Testis (tissue), 2 donors: ENCODE data around the gene DLG2.
"Not testable (repeated sequence)": the region's sequence is repeated elsewhere in the genome, so short reads cannot be mapped to it uniquely, and the experiment has no call there.

Experiments used
- CTCF ChIP-seq, 3 experiments: fragments of 450-650 bp in 2 of 3; fragments of 200-600 bp in 1 of 3; sonication (generic) in 1 of 3; IDR thresholded peaks; one replicate each; pipeline ENCODE4 v1.5.1; 2016 to 2019; ENCODE audit warnings: antibody characterized with exemption in 3 of 3, mild to moderate bottlenecking in 2 of 3, moderate library complexity in 1 of 3
- POLR2A ChIP-seq: fragments of 450-650 bp; IDR thresholded peaks from one replicate; pipeline ENCODE4 v1.6.1; 2017; ENCODE audit warnings: antibody characterized with exemption, mild to moderate bottlenecking, moderate library complexity

GRCh38 chr11:84784158-84784557 lies 843.0 kb downstream of the DLG2 start:
- TF ChIP-seq CTCF (IDR thresholded peaks at IDR 0.05); POLR2A: not testable (repeated sequence)
